Body of pancreas (tissue), 4 donors: ENCODE measurements around the gene TSPO2.
A peak's percentile ranks its signal among the peaks of the same experiment; 100 is the strongest.
"Not testable (repeated sequence)": the region's sequence is repeated elsewhere in the genome, so short reads cannot be mapped to it uniquely, and the experiment has no call there.

Experiments
- CTCF ChIP-seq, 7 experiments: fragments of 450-650 bp in 4 of 7; fragments of 200-600 bp in 3 of 7; sonication (generic) in 3 of 7; IDR thresholded peaks; one replicate each; pipeline ENCODE4 v1.5.1; 2016 to 2019; ENCODE audit warnings: antibody characterized with exemption in 7 of 7
- POLR2A ChIP-seq, 3 donors: fragments of 450-650 bp; IDR thresholded peaks; one replicate each; pipeline ENCODE4 v1.6.1; 2016; ENCODE audit warnings: antibody characterized with exemption in 3 of 3, mild to moderate bottlenecking in 2 of 3

GRCh38 chr6:41006217-41006616 lies 36.0 kb upstream of the TSPO2 start:
- peak; percentile 36 to 87 (median 69) for TF ChIP-seq CTCF (IDR thresholded peaks at IDR 0.05)
- not testable (repeated sequence) for TF ChIP-seq POLR2A (IDR thresholded peaks at IDR 0.05)
